Keratinocyte (primary cell): ENCODE data around the gene ADAM33. TPM values are rescaled to one million over a fixed set of nuclear protein-coding genes. Genes with fewer than 3 reads are reported as not detected.

Experiments used
- DNase-seq: peaks from one replicate; pipeline ENCODE4 v3.0.0-alpha.2; 2011; ENCODE audit warnings: low read depth, missing footprints, low spot score
- FAIRE-seq: peaks from 2 replicates; lab custom pipeline; 2011; peaks lifted over from hg19 to GRCh38; lab: Jason Lieb, UNC
- H2AFZ ChIP-seq: 2 replicates; pipeline ENCODE4 v1.6.0; 2012; ENCODE audit warnings: low read length, control low read depth, inconsistent platforms; ENCODE audit not compliant: control insufficient read depth
- H3K27ac ChIP-seq: 2 replicates; pipeline ENCODE4 v1.5.1; 2011; ENCODE audit warnings: low read length; ENCODE audit not compliant: control insufficient read depth, insufficient read depth
- H3K27me3 ChIP-seq: 3 replicates; pipeline ENCODE4 v1.6.0; 2011; ENCODE audit warnings: low read length; ENCODE audit not compliant: control insufficient read depth, insufficient read depth; ENCODE audit errors: extremely low read depth
- H3K36me3 ChIP-seq, 2 experiments: 2 replicates in 1 of 2; 3 replicates in 1 of 2; pipeline ENCODE4 v1.5.1; 2011; ENCODE audit warnings: low read length in 2 of 2, mild to moderate bottlenecking in 1 of 2; ENCODE audit not compliant: control insufficient read depth in 2 of 2, insufficient read depth in 2 of 2; ENCODE audit errors: extremely low read depth in 1 of 2
- H3K4me1 ChIP-seq: 3 replicates; pipeline ENCODE4 v1.5.1; 2011; ENCODE audit warnings: low read length; ENCODE audit not compliant: control insufficient read depth, insufficient read depth; ENCODE audit errors: extremely low read depth
- H3K4me2 ChIP-seq: 3 replicates; pipeline ENCODE4 v1.6.0; 2011; ENCODE audit warnings: low read depth, low read length; ENCODE audit not compliant: control insufficient read depth, insufficient read depth; ENCODE audit errors: extremely low read depth
- H3K4me3 ChIP-seq, 3 experiments: fragments of 200-600 bp in 1 of 3; sonication (generic) in 1 of 3; 2 replicates in 2 of 3; 3 replicates in 1 of 3; pipeline ENCODE4 v1.5.1; 2011 to 2016; ENCODE audit warnings: low read length in 3 of 3, mild to moderate bottlenecking in 3 of 3, control low read depth in 2 of 3, inconsistent platforms in 1 of 3, low read depth in 1 of 3, mixed read lengths in 1 of 3, mixed run types in 1 of 3, moderate library complexity in 1 of 3; ENCODE audit not compliant: control insufficient read depth in 2 of 3, insufficient read depth in 2 of 3; ENCODE audit errors: extremely low read depth in 1 of 3
- H3K79me2 ChIP-seq: 2 replicates; pipeline ENCODE4 v1.6.0; 2012; ENCODE audit warnings: low read length; ENCODE audit not compliant: control insufficient read depth, insufficient read depth
- H3K9ac ChIP-seq: 3 replicates; pipeline ENCODE4 v1.6.0; 2011; ENCODE audit warnings: low read length; ENCODE audit not compliant: control insufficient read depth, insufficient read depth; ENCODE audit errors: extremely low read depth
- H3K9me1 ChIP-seq: 3 replicates; pipeline ENCODE4 v1.6.0; 2011; ENCODE audit warnings: low read length; ENCODE audit not compliant: control insufficient read depth, insufficient read depth; ENCODE audit errors: extremely low read depth
- H3K9me3 ChIP-seq: 2 replicates; pipeline ENCODE4 v1.5.1; 2012; ENCODE audit warnings: low read depth, low read length; ENCODE audit not compliant: control insufficient read depth
- H4K20me1 ChIP-seq: 3 replicates; pipeline ENCODE4 v1.6.0; 2011; ENCODE audit warnings: low read length; ENCODE audit not compliant: control insufficient read depth, insufficient read depth; ENCODE audit errors: extremely low read depth
- CTCF ChIP-seq, 3 experiments: IDR thresholded peaks in 1 of 3; conservative IDR thresholded peaks in 1 of 3; optimal IDR thresholded peaks in 1 of 3; 2 replicates in 2 of 3; 3 replicates in 1 of 3; pipeline versions ENCODE3 to v1.5.1; 2011; ENCODE audit warnings: low read length in 3 of 3, mild to moderate bottlenecking in 3 of 3, moderate library complexity in 2 of 3, control low read depth in 1 of 3, inconsistent platforms in 1 of 3; ENCODE audit not compliant: insufficient read depth in 2 of 3; ENCODE audit errors: extremely low read depth in 1 of 3
- EZH2 ChIP-seq: IDR thresholded peaks from one replicate; pipeline ENCODE4 v1.6.1; 2012; ENCODE audit warnings: inconsistent platforms, mild to moderate bottlenecking, low read length, moderate library complexity
- dilution Hi-C: fragments of 300-500 bp; cut with MboI; formaldehyde crosslinking; loops from one replicate; pipeline ENCODE4 v1.7.0; 2020; ENCODE audit warnings: low sequenced_read_pairs; ENCODE audit not compliant: extremely low pct_ligation_motif_present
- polyA minus RNA-seq, 3 experiments: library from RNA; depleted of rRNA, polyadenylated mRNA; stranded (reverse); fragments of >200 nt; gene quantifications; 1 replicate in 1 of 3; 2 replicates in 1 of 3; 3 replicates in 1 of 3; pipeline ENCODE4 v1.2.3, GENCODE V29; 2011
- polyA plus RNA-seq, 5 experiments: library from polyadenylated mRNA; depleted of rRNA in 3 of 5; stranded (reverse) in 3 of 5; stranded (forward) in 1 of 5; unstranded in 1 of 5; fragments of >200 nt; gene quantifications; 1 replicate in 1 of 5; 2 replicates in 3 of 5; 3 replicates in 1 of 5; pipeline versions ENCODE4 v1.2.1 to v1.2.3, GENCODE V29; 2011 to 2012; ENCODE audit warnings: missing spikeins in 2 of 5, low read depth in 1 of 5, low replicate concordance in 1 of 5

ADAM33 gene, protein sequence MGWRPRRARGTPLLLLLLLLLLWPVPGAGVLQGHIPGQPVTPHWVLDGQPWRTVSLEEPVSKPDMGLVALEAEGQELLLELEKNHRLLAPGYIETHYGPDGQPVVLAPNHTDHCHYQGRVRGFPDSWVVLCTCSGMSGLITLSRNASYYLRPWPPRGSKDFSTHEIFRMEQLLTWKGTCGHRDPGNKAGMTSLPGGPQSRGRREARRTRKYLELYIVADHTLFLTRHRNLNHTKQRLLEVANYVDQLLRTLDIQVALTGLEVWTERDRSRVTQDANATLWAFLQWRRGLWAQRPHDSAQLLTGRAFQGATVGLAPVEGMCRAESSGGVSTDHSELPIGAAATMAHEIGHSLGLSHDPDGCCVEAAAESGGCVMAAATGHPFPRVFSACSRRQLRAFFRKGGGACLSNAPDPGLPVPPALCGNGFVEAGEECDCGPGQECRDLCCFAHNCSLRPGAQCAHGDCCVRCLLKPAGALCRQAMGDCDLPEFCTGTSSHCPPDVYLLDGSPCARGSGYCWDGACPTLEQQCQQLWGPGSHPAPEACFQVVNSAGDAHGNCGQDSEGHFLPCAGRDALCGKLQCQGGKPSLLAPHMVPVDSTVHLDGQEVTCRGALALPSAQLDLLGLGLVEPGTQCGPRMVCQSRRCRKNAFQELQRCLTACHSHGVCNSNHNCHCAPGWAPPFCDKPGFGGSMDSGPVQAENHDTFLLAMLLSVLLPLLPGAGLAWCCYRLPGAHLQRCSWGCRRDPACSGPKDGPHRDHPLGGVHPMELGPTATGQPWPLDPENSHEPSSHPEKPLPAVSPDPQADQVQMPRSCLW
- not detected in 3 replicates for polyA plus RNA-seq
- not detected for polyA plus RNA-seq (2011; ENCODE audit: low read depth)
- not detected in 2 replicates for polyA plus RNA-seq (2011; cell fraction: cytosol; rRNA removed)
- not detected in 2 replicates for polyA plus RNA-seq (2011; cell fraction: nucleus; rRNA removed)
- not detected in 2 replicates for polyA plus RNA-seq (2012; ENCODE audit: low replicate concordance)
- 0.13 TPM in 1 of 3 replicates, not detected in the others for polyA minus RNA-seq
- polyA minus RNA-seq (2011; cell fraction: cytosol; rRNA and poly(A)+ RNA removed), result not detected
- polyA minus RNA-seq (2011; cell fraction: nucleus; rRNA and poly(A)+ RNA removed), result not detected in 2 replicates

DNA sequence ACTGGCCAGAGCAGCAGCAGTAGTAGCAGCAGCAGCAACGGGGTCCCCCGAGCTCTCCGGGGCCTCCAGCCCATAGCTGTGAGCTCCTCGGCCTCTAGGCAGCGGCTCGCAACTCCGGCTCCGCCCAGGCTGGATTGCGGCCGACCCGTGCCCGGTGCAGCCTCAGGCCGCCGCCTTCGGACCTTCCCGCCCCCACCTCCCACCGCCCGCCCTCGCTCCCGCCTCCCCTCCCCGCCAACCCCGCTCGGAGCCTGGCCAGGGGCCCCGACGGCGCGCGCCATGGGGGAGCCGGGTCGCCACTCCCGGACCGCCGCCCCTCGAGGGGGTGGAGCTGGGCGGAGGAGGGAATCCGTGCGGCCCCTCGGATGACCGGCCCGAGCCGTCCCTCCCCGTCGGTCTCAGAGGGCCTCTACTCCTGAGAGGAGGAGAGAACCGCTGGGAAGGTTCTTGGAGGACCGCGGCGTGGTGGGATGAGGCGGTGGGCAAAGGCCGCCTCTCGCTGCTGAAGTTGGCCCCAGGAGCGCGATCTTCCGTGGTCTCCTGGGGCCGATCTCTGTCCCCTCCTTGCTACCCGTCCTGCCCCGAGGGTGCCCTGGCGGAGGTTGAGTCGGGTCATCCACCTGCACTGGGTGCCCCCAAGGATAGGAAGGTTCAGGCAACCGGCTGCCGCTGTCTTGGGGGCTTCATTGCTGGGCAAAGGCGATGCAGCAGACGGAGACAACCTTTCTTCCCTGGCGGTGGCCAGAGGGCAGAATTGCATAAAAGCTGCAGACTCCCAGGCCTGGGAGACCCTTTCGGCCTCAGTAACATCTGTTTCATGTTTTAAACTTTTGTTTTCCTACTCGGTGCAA is at the start of gene ADAM33:
TSS of gene ADAM33 (minus strand) at position 80 of the 851 bp plus-strand sequence. CDS start at position 74, 6 bp downstream.
- Histone ChIP-seq H3K79me2 (no peaks in the 10 kb centered on the region), H3K9me1 (no peaks in the 10 kb centered on the region), H3K9ac (no peak within 1 kb of the TSS), H2AFZ (no peak within 1 kb of the TSS), H3K27ac (no peak within 1 kb of the TSS), H4K20me1 (no peaks in the 10 kb centered on the region), H3K36me3 (no peaks in the 10 kb centered on the region), H3K4me3 (no peak within 1 kb of the TSS), H3K4me1 (no peaks in the 10 kb centered on the region), H3K27me3 (peaks cover 45% of the 10 kb centered on the region), H3K9me3 (no peaks in the 10 kb centered on the region), H3K4me2 (no peak within 1 kb of the TSS)
- dilution Hi-C loops, result no loop called here
- no peak for FAIRE-seq
- no peak for DNase-seq
- TF ChIP-seq CTCF (optimal IDR thresholded peaks at IDR 0.05 in 1 of 3, IDR thresholded peaks at IDR 0.05 in 1 of 3, conservative IDR thresholded peaks at IDR 0.05 in 1 of 3; ENCODE audit: extremely low read depth in 1 of 3, insufficient read depth in 2 of 3, low read length in 3 of 3) (no peak), EZH2 (peak; percentile 67)
